A549 (cell line): ENCODE measurements around the gene ZNF747. TPM values are rescaled to one million over a fixed set of nuclear protein-coding genes. Genes with fewer than 3 reads are reported as not detected.
"Not testable (repeated sequence)": the region's sequence is repeated elsewhere in the genome, so short reads cannot be mapped to it uniquely, and the experiment has no call there.

Experiments
- ATAC-seq, 2 experiments: fragments of 200-7000 bp in 1 of 2; fragments of >200 bp in 1 of 2; cut with Nextera tagmentation in 1 of 2; cut with Tn5 transposase in 1 of 2; 3 replicates each; pipeline versions ENCODE4 v1.8.0 to v1.9.1; 2018 to 2020; ENCODE audit warnings: mild to moderate bottlenecking in 1 of 2, moderate library complexity in 1 of 2
- CTCF ChIA-PET: fragments of 300-600 bp; sonication (Branson Sonifier 250); formaldehyde crosslinking; extraction: SDS; loops from one replicate; lab custom pipeline; 2021; ENCODE audit warnings: antibody characterized with exemption, inconsistent platforms; lab: Yijun Ruan, JAX
- POLR2A ChIA-PET: fragments of 350-600 bp; formaldehyde crosslinking; extraction: SDS; loops from one replicate; lab custom pipeline; 2021; ENCODE audit warnings: antibody characterized with exemption, inconsistent platforms; lab: Yijun Ruan, JAX
- DNase-seq, 2 experiments: peaks; one replicate each; pipeline versions ENCODE4 v3.0.0 to v3.0.0-alpha.2; 2011 to 2016; ENCODE audit warnings: low read depth in 1 of 2, low spot score in 1 of 2
- FAIRE-seq: peaks from 2 replicates; lab custom pipeline; 2011; peaks lifted over from hg19 to GRCh38; lab: Jason Lieb, UNC
- H3K27ac ChIP-seq, 2 experiments: fragments of >200 bp; sonication (Bioruptor Twin); formaldehyde crosslinking; 3 replicates each; pipeline ENCODE4 v1.5.1; 2016 to 2017
- H3K4me1 ChIP-seq: fragments of >200 bp; sonication (Bioruptor Twin); formaldehyde crosslinking; 3 replicates; pipeline ENCODE4 v1.6.1; 2016
- H3K4me2 ChIP-seq: fragments of >200 bp; sonication (Bioruptor Twin); formaldehyde crosslinking; 3 replicates; pipeline ENCODE4 v1.6.1; 2016
- H3K4me3 ChIP-seq: fragments of >200 bp; sonication (Bioruptor Twin); formaldehyde crosslinking; 3 replicates; pipeline ENCODE4 v1.5.1; 2016
- H3K9me3 ChIP-seq: fragments of >200 bp; sonication (Bioruptor Twin); formaldehyde crosslinking; 3 replicates; pipeline ENCODE4 v1.6.1; 2016
- BHLHE40 ChIP-seq: IDR thresholded peaks from 2 replicates; pipeline ENCODE4 v1.6.1; 2012; ENCODE audit warnings: low read depth, low read length, inconsistent platforms
- EP300 ChIP-seq, 2 experiments: fragments of >200 bp; sonication (Bioruptor Twin); formaldehyde crosslinking; IDR thresholded peaks; 2 replicates in 1 of 2; 3 replicates in 1 of 2; pipeline ENCODE4 v1.6.1; 2016 to 2017
- HEYL ChIP-seq: fragments of 250-450 bp; sonication (Bioruptor Pico); IDR thresholded peaks from 2 replicates; pipeline ENCODE4 v1.8.0; 2021; ENCODE audit warnings: mild to moderate bottlenecking, moderate library complexity
- HOXA7 ChIP-seq: fragments of 250-450 bp; sonication (Bioruptor Pico); IDR thresholded peaks from 2 replicates; pipeline ENCODE4 v1.5.0; 2020; ENCODE audit warnings: mild to moderate bottlenecking, moderate library complexity
- HOXB5 ChIP-seq: fragments of 250-450 bp; sonication (Bioruptor Pico); IDR thresholded peaks from 2 replicates; pipeline ENCODE4 v1.5.0; 2020; ENCODE audit warnings: mild to moderate bottlenecking, moderate library complexity
- JUN ChIP-seq, 2 experiments: fragments of >200 bp; sonication (Bioruptor Twin); formaldehyde crosslinking; IDR thresholded peaks; 2 replicates in 1 of 2; 3 replicates in 1 of 2; pipeline ENCODE4 v1.6.1; 2016 to 2017
- MAFK ChIP-seq: fragments of 450-650 bp; IDR thresholded peaks from 2 replicates; pipeline ENCODE4 v1.6.1; 2014; ENCODE audit not compliant: partially characterized antibody
- MAZ ChIP-seq: fragments of 150-350 bp; IDR thresholded peaks from 2 replicates; pipeline ENCODE4 v1.6.1; 2014; ENCODE audit warnings: antibody characterized with exemption, low read depth, low read length, borderline replicate concordance
- NPAS2 ChIP-seq: fragments of 250-450 bp; sonication (Bioruptor Pico); IDR thresholded peaks from 2 replicates; pipeline ENCODE4 v1.8.0; 2022; ENCODE audit warnings: mild to moderate bottlenecking, moderate library complexity, borderline replicate concordance
- RAD21 ChIP-seq, 2 experiments: fragments of >200 bp in 1 of 2; sonication (Bioruptor Twin) in 1 of 2; formaldehyde crosslinking in 1 of 2; IDR thresholded peaks in 1 of 2; conservative IDR thresholded peaks in 1 of 2; 2 replicates in 1 of 2; 3 replicates in 1 of 2; pipeline ENCODE4 v1.6.1; 2012 to 2018; ENCODE audit warnings: inconsistent platforms in 1 of 2
- RARB ChIP-seq: fragments of 250-450 bp; sonication (Bioruptor Pico); IDR thresholded peaks from 2 replicates; pipeline ENCODE4 v1.8.0; 2021; ENCODE audit warnings: mild to moderate bottlenecking, moderate library complexity
- SMC3 ChIP-seq: fragments of >200 bp; sonication (Bioruptor Twin); formaldehyde crosslinking; IDR thresholded peaks from 3 replicates; pipeline ENCODE4 v1.6.1; 2018; ENCODE audit warnings: inconsistent platforms
- ZC3H11A ChIP-seq: fragments of 450-650 bp; IDR thresholded peaks from 2 replicates; pipeline ENCODE4 v1.6.1; 2014; ENCODE audit warnings: antibody characterized with exemption, mild to moderate bottlenecking
- WGBS: methylation state at CpG from one replicate; pipeline ENCODE4 v1.1.6; 2017; ENCODE audit errors: missing lambda C conversion rate; 5-methylcytosine and 5-hydroxymethylcytosine counted together
- polyA plus RNA-seq, 4 experiments: library from polyadenylated mRNA; depleted of rRNA in 3 of 4; stranded (reverse); fragments of >200 nt; fragmentation: RNase III in 1 of 4; extraction: RNeasy Plus Mini Kit Qiagen cat#74134 plus additional on column Dnase treatment in 1 of 4; gene quantifications; 2 replicates in 3 of 4; 3 replicates in 1 of 4; pipeline ENCODE4 v1.2.3, GENCODE V29; 2011 to 2017
- TF ChIP-seq, protein P1 (sequence below): fragments of >200 bp; sonication (Bioruptor Twin); formaldehyde crosslinking; IDR thresholded peaks from 3 replicates; pipeline ENCODE4 v1.5.1; 2016
- TF ChIP-seq, protein P2 (sequence below): fragments of 150-350 bp; IDR thresholded peaks from 2 replicates; pipeline ENCODE4 v1.6.1; 2014; ENCODE audit warnings: low read depth, mild to moderate bottlenecking, low read length
- TF ChIP-seq, protein P3 (sequence below): fragments of >200 bp; sonication (Bioruptor Twin); formaldehyde crosslinking; IDR thresholded peaks from 3 replicates; pipeline ENCODE4 v1.6.1; 2016

ZNF747 gene
- polyA plus RNA-seq, 2 of the 4 experiments (the other 2 are of a cell fraction): 4.8 to 5.0 TPM

DNA sequence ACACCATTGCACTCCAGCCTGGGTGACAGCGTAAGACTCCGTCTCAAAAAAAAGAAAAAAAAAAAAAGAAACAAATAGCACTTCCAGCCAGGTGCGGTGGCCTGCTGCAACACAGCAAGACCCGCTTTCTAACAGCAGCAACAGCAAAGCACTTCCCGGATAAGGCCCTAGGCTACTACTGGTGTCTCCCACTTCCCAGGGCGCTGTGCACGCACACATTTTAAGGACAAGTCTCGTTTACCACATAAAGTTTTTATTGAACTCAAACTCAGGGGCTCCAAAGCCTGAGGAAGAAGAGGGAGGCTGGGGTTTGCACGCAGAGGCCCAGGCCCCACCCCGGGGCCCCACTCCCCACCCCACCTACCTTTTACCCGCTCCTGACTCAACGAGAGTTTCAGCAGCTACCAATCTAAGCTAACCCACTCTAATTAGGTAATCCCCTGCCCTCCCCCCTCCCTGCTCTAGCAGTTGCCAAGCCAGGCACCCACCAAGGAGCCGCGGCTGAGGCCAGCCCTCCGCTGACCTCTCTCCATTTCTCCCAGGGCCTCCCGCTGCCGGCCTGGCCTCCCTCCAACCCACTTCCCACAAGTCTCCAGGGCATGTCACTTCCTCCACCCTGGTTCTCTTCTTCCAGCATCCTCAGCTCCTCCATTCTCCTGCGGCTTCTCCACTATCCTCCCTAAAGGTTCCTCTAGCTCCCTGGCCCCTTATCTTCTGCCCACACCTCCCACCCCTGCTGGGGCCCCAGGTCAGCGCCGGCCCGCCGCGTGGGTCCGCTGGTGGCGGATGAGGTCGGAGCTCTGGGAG, 10.7 kb downstream of the ZNF747 start:
- ATAC-seq: no peak
- H3K4me2 ChIP-seq: no peak overlapping the region
- TF ChIP-seq JUN (IDR thresholded peaks at IDR 0.05) (peak in 1 of 2 experiments; percentile 21; a peak in 1 of 5 replicates), NPAS2 (CRISPR knock-in tag) (no peak)
- TF ChIP-seq, all 56 proteins: peak for 1
- no peak overlapping the region for H3K4me3 ChIP-seq
- no peak overlapping the region for H3K27ac ChIP-seq
- WGBS: 89% methylated on average over 22 of the region's 26 CpGs
- no peaks in the 10 kb centered on the region for H3K9me3 ChIP-seq
- FAIRE-seq: no peak
- ChIA-PET CTCF (interaction anchor here (1.1 to 2.4 kb wide), 3 partner anchors 92 to 105 kb away, joined by 4 to 9 read pairs (median 6); partner anchors contain the start of gene DCTPP1), POLR2A (interaction anchor here (0.6 to 1.0 kb wide), 4 partner anchors 35 to 110 kb away, joined by 3 to 9 read pairs (median 4); partner anchors contain the start of genes DCTPP1 and ZNF764)
- peaks cover 27% of the 10 kb centered on the region for H3K4me1 ChIP-seq
- no peak for DNase-seq

DNA sequence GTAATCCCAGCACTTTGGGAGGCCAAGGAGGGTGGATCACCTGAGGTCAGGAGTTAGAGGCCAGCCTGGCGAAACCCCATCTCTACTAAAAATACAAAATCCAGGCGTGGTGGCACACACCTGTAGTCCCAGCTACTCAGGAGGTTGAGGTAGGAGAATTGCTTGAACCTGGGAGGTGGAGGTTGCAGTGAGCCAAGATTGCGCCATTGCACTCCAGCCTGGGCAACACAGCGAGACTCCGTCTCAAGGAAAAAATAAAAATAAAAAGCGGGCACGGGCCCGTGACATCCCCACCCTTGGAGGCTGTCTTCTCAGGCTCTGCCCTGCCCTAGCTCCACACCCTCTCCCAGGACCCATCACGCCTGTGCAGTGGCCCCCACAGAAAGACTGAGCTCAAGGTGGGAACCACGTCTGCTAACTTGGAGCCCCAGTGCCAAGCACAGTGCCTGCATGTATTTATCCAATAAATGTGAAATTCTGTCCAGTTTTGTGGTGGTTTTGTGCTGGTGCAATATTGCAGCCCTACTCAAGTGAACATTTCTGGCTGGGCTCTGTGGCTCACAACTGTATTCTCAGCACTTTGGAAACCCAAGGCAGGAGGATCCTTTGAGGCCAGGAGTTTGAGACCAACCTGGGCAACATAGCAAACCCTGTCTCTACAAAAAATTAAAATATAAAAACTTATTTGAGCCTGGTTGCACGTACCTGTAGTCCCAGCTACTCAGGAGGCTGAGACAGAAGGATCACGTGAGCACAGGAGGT, 11.8 kb downstream of the ZNF747 start:
- H3K4me1 ChIP-seq: peaks cover 24% of the 10 kb centered on the region
- not testable (repeated sequence) for H3K9me3 ChIP-seq, DNase-seq, ATAC-seq, H3K27ac ChIP-seq, H3K4me3 ChIP-seq, FAIRE-seq
- peak overlapping the region; percentile 24; the same call in 2 of the 3 replicates for H3K4me2 ChIP-seq
- WGBS: 90% methylated on average over 12 of the region's 12 CpGs
- ChIA-PET CTCF (interaction anchor here (0.9 to 2.4 kb wide), 5 partner anchors 10 to 475 kb away, joined by 3 to 9 read pairs (median 3); partner anchors contain the start of gene DCTPP1), POLR2A (interaction anchor here (1.3 kb wide), 1 partner anchor 35 kb away, joined by 4 read pairs; the partner anchor contains the start of gene ZNF764)

DNA sequence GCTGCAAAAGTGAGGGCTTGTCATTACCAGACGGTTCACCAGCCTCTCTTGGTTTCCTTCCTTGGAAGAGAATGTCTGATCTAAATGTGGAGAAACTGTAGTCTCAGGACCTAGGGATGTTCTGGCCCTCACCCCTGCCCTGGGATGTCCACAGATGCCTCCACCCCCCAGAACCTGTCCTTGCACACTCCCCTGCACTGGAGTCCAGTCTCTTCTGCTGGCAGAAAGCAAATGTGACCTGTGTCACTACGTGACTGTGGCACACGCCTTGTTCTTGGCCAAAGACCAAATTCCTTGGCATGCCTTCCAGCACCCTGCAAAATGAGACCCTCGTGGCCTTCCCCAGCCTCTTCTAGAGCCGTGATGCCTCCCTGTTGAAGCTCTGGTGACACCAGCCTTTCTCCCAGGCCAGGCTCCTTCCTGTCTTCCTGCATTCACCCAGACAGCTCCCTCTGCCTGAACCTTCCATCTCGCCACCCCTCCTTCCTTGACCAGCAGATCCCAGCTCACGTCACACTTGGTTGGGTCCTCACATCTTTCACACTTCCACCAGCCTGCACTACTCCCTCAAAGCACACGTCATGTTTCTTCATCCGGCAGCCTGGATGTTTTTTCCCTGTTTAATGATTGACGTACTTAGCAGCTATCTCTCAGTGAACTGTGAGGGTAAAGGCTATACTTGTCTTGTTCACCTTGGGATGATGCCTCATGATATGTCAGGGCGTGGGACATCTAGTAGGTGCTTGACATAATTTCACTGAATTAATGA, 12.6 kb downstream of the ZNF747 start:
- H3K4me2 ChIP-seq: peak overlapping the region; percentile 24; the same call in 2 of the 3 replicates
- DNase-seq (peak; percentile 40 to 64), FAIRE-seq (no peak), ATAC-seq (no peak)
- no peak overlapping the region for H3K4me3 ChIP-seq
- H3K4me1 ChIP-seq: peaks cover 20% of the 10 kb centered on the region
- CTCF ChIA-PET: interaction anchor here (0.6 to 1.1 kb wide), 5 partner anchors 9 to 474 kb away, joined by 3 to 4 read pairs (median 3); no protein-coding TSS in a partner anchor
- peak overlapping the region in 1 of 2 experiments; percentile 51; a peak in 3 of 6 replicates for H3K27ac ChIP-seq
- no peaks in the 10 kb centered on the region for H3K9me3 ChIP-seq
- WGBS: 44% methylated on average over 11 of the region's 11 CpGs
- POLR2A ChIA-PET: interaction anchor here (1.3 kb wide), 1 partner anchor 36 kb away, joined by 4 read pairs; the partner anchor contains the start of gene ZNF764
- no peak for TF ChIP-seq BHLHE40
- TF ChIP-seq, protein P1, sequence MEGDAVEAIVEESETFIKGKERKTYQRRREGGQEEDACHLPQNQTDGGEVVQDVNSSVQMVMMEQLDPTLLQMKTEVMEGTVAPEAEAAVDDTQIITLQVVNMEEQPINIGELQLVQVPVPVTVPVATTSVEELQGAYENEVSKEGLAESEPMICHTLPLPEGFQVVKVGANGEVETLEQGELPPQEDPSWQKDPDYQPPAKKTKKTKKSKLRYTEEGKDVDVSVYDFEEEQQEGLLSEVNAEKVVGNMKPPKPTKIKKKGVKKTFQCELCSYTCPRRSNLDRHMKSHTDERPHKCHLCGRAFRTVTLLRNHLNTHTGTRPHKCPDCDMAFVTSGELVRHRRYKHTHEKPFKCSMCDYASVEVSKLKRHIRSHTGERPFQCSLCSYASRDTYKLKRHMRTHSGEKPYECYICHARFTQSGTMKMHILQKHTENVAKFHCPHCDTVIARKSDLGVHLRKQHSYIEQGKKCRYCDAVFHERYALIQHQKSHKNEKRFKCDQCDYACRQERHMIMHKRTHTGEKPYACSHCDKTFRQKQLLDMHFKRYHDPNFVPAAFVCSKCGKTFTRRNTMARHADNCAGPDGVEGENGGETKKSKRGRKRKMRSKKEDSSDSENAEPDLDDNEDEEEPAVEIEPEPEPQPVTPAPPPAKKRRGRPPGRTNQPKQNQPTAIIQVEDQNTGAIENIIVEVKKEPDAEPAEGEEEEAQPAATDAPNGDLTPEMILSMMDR: no peak
- no peak for TF ChIP-seq HOXA7 (CRISPR knock-in tag)
- TF ChIP-seq HEYL (CRISPR knock-in tag): no peak
- no peak for TF ChIP-seq MAFK
- TF ChIP-seq EP300 (IDR thresholded peaks at IDR 0.05): no peak
- no peak for TF ChIP-seq MAZ
- TF ChIP-seq RAD21 (conservative IDR thresholded peaks at IDR 0.05 in 1 of 2, IDR thresholded peaks at IDR 0.05 in 1 of 2): no peak
- TF ChIP-seq RARB (CRISPR knock-in tag): no peak
- TF ChIP-seq, protein P2, sequence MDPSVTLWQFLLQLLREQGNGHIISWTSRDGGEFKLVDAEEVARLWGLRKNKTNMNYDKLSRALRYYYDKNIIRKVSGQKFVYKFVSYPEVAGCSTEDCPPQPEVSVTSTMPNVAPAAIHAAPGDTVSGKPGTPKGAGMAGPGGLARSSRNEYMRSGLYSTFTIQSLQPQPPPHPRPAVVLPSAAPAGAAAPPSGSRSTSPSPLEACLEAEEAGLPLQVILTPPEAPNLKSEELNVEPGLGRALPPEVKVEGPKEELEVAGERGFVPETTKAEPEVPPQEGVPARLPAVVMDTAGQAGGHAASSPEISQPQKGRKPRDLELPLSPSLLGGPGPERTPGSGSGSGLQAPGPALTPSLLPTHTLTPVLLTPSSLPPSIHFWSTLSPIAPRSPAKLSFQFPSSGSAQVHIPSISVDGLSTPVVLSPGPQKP: no peak
- TF ChIP-seq SMC3: no peak
- TF ChIP-seq HOXB5 (CRISPR knock-in tag): no peak
- TF ChIP-seq, protein P3, sequence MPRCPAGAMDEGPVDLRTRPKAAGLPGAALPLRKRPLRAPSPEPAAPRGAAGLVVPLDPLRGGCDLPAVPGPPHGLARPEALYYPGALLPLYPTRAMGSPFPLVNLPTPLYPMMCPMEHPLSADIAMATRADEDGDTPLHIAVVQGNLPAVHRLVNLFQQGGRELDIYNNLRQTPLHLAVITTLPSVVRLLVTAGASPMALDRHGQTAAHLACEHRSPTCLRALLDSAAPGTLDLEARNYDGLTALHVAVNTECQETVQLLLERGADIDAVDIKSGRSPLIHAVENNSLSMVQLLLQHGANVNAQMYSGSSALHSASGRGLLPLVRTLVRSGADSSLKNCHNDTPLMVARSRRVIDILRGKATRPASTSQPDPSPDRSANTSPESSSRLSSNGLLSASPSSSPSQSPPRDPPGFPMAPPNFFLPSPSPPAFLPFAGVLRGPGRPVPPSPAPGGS: no peak
- TF ChIP-seq ZC3H11A: no peak
